CD14-positive monocyte (primary cell): ENCODE results near the gene RTRAF. TPM values are rescaled to one million over a fixed set of nuclear protein-coding genes. Genes with fewer than 3 reads are reported as not detected.
A peak's percentile ranks its signal among the peaks of the same experiment; 100 is the strongest.

ENCODE experiments used
- DNase-seq, 3 donors: peaks; one replicate each; pipeline ENCODE4 v3.0.0-alpha.2; 2011 to 2022
- H2AFZ ChIP-seq: 2 replicates; pipeline ENCODE4 v1.6.0; 2012; ENCODE audit warnings: mild to moderate bottlenecking, low read depth, low read length, inconsistent platforms; ENCODE audit not compliant: insufficient read depth, poor library complexity, severe bottlenecking
- H3K27ac ChIP-seq, 2 donors: 1 replicate in 1 of 2; 2 replicates in 1 of 2; pipeline ENCODE4 v1.5.1; 2012 to 2013; ENCODE audit warnings: low read length in 2 of 2, control low read depth in 1 of 2, inconsistent platforms in 1 of 2, low read depth in 1 of 2, mild to moderate bottlenecking in 1 of 2
- H3K27me3 ChIP-seq, 2 donors: one replicate each; pipeline versions ENCODE4 v1.6.0 to v1.6.1; 2011 to 2013; ENCODE audit warnings: low read length in 2 of 2; ENCODE audit not compliant: control insufficient read depth in 2 of 2, insufficient read depth in 2 of 2
- H3K36me3 ChIP-seq, 2 donors: replicated peaks in 1 of 2; 1 replicate in 1 of 2; 2 replicates in 1 of 2; pipeline versions ENCODE4 v1.5.1 to v1.6.1; 2012 to 2013; ENCODE audit warnings: low read length in 2 of 2, control low read depth in 1 of 2, inconsistent platforms in 1 of 2, mild to moderate bottlenecking in 1 of 2; ENCODE audit not compliant: insufficient read depth in 2 of 2, control insufficient read depth in 1 of 2
- H3K4me1 ChIP-seq, 2 donors: 1 replicate in 1 of 2; 2 replicates in 1 of 2; pipeline versions ENCODE4 v1.5.1 to v1.6.1; 2012 to 2013; ENCODE audit warnings: low read length in 2 of 2, control low read depth in 1 of 2, inconsistent platforms in 1 of 2, mild to moderate bottlenecking in 1 of 2, moderate library complexity in 1 of 2; ENCODE audit not compliant: insufficient read depth in 2 of 2, control insufficient read depth in 1 of 2
- H3K4me2 ChIP-seq: replicated peaks from 2 replicates; pipeline ENCODE3; 2012; ENCODE audit warnings: low read length, moderate library complexity, mild to moderate bottlenecking; ENCODE audit not compliant: poor library complexity, severe bottlenecking; ENCODE audit errors: extremely low read depth
- H3K4me3 ChIP-seq, 3 experiments: fragments of 200-600 bp in 1 of 3; sonication (generic) in 1 of 3; replicated peaks in 1 of 3; 1 replicate in 2 of 3; 2 replicates in 1 of 3; pipeline ENCODE4 v1.5.1; 2011 to 2013; ENCODE audit warnings: low read length in 3 of 3, mild to moderate bottlenecking in 3 of 3, control low read depth in 2 of 3, low read depth in 2 of 3, inconsistent platforms in 1 of 3, moderate library complexity in 1 of 3
- H3K79me2 ChIP-seq: 2 replicates; pipeline ENCODE4 v1.6.0; 2012; ENCODE audit warnings: mild to moderate bottlenecking, control low read depth, inconsistent platforms, low read length, moderate library complexity; ENCODE audit not compliant: insufficient read depth
- H3K9ac ChIP-seq: 2 replicates; pipeline ENCODE4 v1.6.0; 2017; ENCODE audit warnings: low read length, mild to moderate bottlenecking; ENCODE audit not compliant: insufficient read depth, poor library complexity, severe bottlenecking
- H3K9me3 ChIP-seq, 2 donors: replicated peaks in 1 of 2; 1 replicate in 1 of 2; 2 replicates in 1 of 2; pipeline versions ENCODE4 v1.5.1 to v1.6.1; 2012 to 2013; ENCODE audit warnings: low read length in 2 of 2, control low read depth in 1 of 2; ENCODE audit not compliant: control insufficient read depth in 1 of 2, insufficient read depth in 1 of 2
- H4K20me1 ChIP-seq: 2 replicates; pipeline ENCODE4 v1.6.0; 2012; ENCODE audit warnings: mild to moderate bottlenecking, low read length, control low read depth, moderate library complexity; ENCODE audit not compliant: insufficient read depth
- H3K27ac Mint-ChIP-seq, 7 donors: one replicate each; pipeline ENCODE4 v1.8.0; 2020; ENCODE audit warnings: mild to moderate bottlenecking in 7 of 7, mixed read lengths in 7 of 7, moderate library complexity in 6 of 7, inconsistent platforms in 2 of 7
- H3K27me3 Mint-ChIP-seq, 3 donors: one replicate each; pipeline ENCODE4 v1.8.0; 2021 to 2022; ENCODE audit warnings: low read depth in 3 of 3, mild to moderate bottlenecking in 3 of 3, mixed read lengths in 3 of 3, moderate library complexity in 3 of 3, inconsistent platforms in 1 of 3
- H3K36me3 Mint-ChIP-seq, 2 donors: one replicate each; pipeline ENCODE4 v1.8.0; 2020; ENCODE audit warnings: mixed read lengths in 2 of 2, inconsistent platforms in 1 of 2, mild to moderate bottlenecking in 1 of 2
- H3K4me1 Mint-ChIP-seq: one replicate; pipeline ENCODE4 v1.8.0; 2020; ENCODE audit warnings: mild to moderate bottlenecking, mixed read lengths
- H3K4me3 Mint-ChIP-seq, 2 donors: one replicate each; pipeline ENCODE4 v1.8.0; 2020; ENCODE audit warnings: mild to moderate bottlenecking in 2 of 2, mixed read lengths in 2 of 2, moderate library complexity in 1 of 2
- H3K9me3 Mint-ChIP-seq, 7 donors: one replicate each; pipeline ENCODE4 v1.8.0; 2020 to 2022; ENCODE audit warnings: mixed read lengths in 7 of 7, mild to moderate bottlenecking in 6 of 7, moderate library complexity in 6 of 7, inconsistent platforms in 2 of 7
- WGBS: methylation state at CpG from one replicate; pipeline ENCODE4 v1.1.5; 2013; ENCODE audit warnings: missing lambda C conversion rate; ENCODE audit not compliant: insufficient coverage; 5-methylcytosine and 5-hydroxymethylcytosine counted together
- intact Hi-C, 2 donors: fragments of 100-400 bp; cut with micrococcal nuclease; formaldehyde crosslinking; loops; one replicate each; pipeline versions ENCODE4 v1.15.0 to v1.15.1; 2023
- polyA plus RNA-seq, 3 donors: library from polyadenylated mRNA; depleted of rRNA in 1 of 3; unstranded in 2 of 3; stranded (reverse) in 1 of 3; fragments of 300-500 nt in 2 of 3; fragments of >200 nt in 1 of 3; fragmentation: Illumina TruSeq in 2 of 3; gene quantifications; 1 replicate in 2 of 3; 2 replicates in 1 of 3; pipeline ENCODE4 v1.2.3, GENCODE V29; 2012 to 2021
- TF ChIP-seq, protein P1 (sequence below): fragments of 200-600 bp; IDR thresholded peaks from one replicate; pipeline ENCODE4 v1.8.0; 2022; ENCODE audit warnings: antibody characterized with exemption, mild to moderate bottlenecking

The RTRAF gene
- polyA plus RNA-seq, 3 donors = 51.6 to 152 (median 149) TPM

DNA sequence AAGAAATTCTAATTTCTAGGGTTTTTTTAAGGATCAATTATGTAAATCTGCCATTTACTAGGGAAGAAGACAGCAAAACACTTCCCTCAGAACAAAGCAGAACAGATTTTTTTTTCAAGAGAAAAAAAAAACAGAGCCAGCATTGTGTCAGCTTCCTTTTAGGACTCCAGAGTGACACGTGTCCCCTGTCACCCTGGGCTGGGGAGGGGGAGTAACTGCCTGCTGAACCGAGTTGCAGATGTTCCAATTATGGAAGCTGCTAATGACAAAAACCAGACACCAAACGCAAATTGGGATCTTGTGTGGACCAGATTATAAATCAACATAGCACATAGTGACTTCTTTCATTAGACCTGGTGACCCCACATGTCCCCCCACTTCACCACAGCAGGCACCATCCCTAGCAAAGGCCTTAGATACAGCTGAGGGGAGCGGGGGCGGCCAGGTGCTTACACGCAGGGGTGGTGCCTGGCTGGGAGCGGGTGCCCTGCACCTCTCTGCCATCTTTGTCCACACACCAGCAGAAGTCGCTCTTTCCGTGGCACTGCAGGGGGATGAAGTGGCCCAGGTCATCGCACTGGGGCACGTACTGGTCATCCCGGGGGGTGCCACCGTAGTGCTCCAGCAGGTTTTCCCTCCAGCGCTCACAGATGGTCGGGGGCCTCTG lies 25.4 kb downstream of the RTRAF start:
- Histone ChIP-seq H3K36me3 (peaks cover 19 to 22% of the 10 kb centered on the region in 2 donors), H3K4me1 (no peaks in the 10 kb centered on the region), H3K79me2 (no peaks in the 10 kb centered on the region), H3K4me2 (no peak overlapping the region), H2AFZ (no peak overlapping the region), H3K9ac (no peak overlapping the region), H3K9me3 (no peaks in the 10 kb centered on the region), H3K4me3 (no peak overlapping the region), H4K20me1 (no peaks in the 10 kb centered on the region), H3K27me3 (no peaks in the 10 kb centered on the region), H3K27ac (no peak overlapping the region)
- Mint-ChIP-seq H3K4me3 (no peak overlapping the region), H3K36me3 (peaks cover 19 to 23% of the 10 kb centered on the region in 2 donors), H3K27me3 (peaks cover 1 to 4% (median 3%) of the 10 kb centered on the region in 3 donors), H3K27ac (no peak overlapping the region), H3K9me3 (no peaks in the 10 kb centered on the region), H3K4me1 (peaks cover 4% of the 10 kb centered on the region)
- 77% methylated on average over 13 of the region's 15 CpGs for WGBS
- TF ChIP-seq, protein P1, sequence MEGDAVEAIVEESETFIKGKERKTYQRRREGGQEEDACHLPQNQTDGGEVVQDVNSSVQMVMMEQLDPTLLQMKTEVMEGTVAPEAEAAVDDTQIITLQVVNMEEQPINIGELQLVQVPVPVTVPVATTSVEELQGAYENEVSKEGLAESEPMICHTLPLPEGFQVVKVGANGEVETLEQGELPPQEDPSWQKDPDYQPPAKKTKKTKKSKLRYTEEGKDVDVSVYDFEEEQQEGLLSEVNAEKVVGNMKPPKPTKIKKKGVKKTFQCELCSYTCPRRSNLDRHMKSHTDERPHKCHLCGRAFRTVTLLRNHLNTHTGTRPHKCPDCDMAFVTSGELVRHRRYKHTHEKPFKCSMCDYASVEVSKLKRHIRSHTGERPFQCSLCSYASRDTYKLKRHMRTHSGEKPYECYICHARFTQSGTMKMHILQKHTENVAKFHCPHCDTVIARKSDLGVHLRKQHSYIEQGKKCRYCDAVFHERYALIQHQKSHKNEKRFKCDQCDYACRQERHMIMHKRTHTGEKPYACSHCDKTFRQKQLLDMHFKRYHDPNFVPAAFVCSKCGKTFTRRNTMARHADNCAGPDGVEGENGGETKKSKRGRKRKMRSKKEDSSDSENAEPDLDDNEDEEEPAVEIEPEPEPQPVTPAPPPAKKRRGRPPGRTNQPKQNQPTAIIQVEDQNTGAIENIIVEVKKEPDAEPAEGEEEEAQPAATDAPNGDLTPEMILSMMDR = no peak
- intact Hi-C loops = no loop called here
- no peak for DNase-seq

DNA sequence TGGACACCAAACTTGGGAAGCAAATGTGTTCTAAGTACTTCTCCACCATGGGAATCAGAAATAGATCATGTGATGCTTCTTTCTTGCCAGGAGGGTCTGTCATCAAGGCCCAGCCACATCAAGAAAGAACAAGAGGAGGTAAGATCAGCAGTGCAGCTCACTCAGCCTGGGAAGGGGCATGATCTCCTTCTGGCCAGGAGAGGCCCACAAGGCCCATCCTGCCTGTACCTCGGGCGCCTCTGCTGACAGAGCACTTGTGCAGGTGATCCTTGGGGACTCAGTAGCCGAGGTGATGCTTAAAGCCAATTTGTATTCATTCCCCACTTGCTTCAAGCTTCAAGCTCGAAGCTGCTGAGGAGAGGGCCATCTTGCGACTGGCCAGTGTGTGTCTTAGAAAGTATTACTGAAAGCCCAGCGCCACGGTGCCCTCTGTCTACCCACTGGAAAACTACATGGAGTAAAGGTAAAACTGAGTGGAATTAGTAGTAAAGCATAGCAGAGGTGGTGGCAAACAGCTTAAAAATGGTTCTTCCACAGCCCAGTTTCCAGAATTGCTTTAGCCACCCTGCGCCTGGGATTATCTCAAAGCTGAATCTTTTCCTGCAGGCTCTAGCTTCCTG lies 26.2 kb downstream of the RTRAF start:
- Histone ChIP-seq H3K79me2 (no peaks in the 10 kb centered on the region), H3K4me1 (no peaks in the 10 kb centered on the region), H4K20me1 (no peaks in the 10 kb centered on the region), H3K27me3 (no peaks in the 10 kb centered on the region), H3K4me2 (no peak overlapping the region), H3K9me3 (no peaks in the 10 kb centered on the region), H3K9ac (no peak overlapping the region), H2AFZ (no peak overlapping the region), H3K27ac (no peak overlapping the region), H3K4me3 (no peak overlapping the region), H3K36me3 (peaks cover 12 to 14% of the 10 kb centered on the region in 2 donors)
- TF ChIP-seq, protein P1 = peak; percentile 20
- no peaks in the 10 kb centered on the region for H3K9me3 Mint-ChIP-seq
- peaks cover 11 to 17% of the 10 kb centered on the region in 2 donors for H3K36me3 Mint-ChIP-seq
- peaks cover 4% of the 10 kb centered on the region for H3K4me1 Mint-ChIP-seq
- peaks cover 1 to 8% (median 4%) of the 10 kb centered on the region in 3 donors for H3K27me3 Mint-ChIP-seq
- intact Hi-C loops = no loop called here
- no peak overlapping the region for H3K27ac Mint-ChIP-seq
- no peak for DNase-seq
- H3K4me3 Mint-ChIP-seq = no peak overlapping the region
- 86% methylated on average over 6 of the region's 8 CpGs for WGBS
